ENCODE data around the gene JDP2.

The JDP2 gene

DNA sequence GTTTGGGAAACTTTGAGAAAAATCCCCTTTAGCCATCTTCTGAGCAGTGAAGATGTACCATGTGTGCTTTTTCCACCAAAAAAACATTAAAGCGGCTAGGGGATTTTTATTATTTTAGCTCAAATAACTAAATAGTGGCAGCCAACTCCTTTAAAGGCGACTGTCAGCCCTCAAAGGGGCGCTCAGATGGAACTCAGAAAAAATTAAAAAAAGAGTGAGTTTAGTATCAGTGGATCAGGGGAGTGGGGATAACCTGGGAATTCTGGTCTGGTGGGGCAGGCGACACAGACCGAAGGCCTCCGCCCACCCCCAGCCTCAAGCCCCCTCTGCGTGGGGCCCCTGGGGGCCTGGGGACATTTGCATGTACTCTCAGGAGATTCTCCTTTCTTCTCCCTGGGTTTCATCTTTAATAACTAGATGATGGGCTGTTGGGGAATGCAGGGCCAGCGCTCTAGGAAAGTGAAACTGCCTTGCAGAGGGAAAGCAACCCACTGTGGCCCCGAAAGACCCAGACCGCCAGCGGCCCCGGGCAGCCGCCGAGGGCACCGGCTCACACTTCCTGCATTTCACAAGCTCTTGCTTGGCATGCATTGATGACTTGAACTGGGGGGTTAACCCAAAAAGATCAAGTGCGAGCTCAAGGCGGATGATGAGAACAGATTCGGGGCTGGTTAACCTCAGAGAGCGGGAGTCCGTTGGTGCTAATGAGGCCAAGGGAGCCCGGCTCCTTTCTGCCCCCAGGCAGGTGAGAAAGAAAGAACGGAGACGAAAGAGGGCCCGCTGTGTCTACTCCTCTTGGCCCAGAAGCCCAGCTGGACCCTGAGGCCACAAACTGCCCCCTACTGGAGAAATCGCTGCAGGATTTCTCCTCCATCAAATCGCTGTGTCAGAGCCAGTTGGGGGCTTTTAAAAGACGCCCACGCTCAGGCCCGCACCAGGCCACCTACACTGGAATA, 87.1 kb downstream of the JDP2 start:
- DNase-seq (ENCODE audit: low spot score): peak; percentile 60

DNA sequence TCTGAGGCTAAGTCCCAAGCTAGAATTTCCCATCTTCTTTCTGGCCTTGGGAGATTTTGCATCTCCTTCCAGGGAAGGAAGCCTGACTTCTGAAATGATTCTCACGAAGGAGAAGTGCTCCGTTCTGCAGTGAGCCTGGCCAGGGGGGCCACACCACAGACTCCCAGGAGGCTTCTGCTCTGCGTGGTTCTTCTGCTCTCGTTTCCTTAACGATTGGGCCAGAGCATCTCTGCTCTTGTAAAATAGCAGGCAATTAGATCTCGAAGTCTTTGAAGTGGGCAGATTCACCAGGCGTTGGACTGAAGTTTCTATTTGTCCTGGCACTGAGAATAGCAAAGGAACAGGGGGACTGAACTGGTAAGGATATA, 87.8 kb downstream of the JDP2 start:
- DNase-seq (ENCODE audit: low spot score): no peak

DNA sequence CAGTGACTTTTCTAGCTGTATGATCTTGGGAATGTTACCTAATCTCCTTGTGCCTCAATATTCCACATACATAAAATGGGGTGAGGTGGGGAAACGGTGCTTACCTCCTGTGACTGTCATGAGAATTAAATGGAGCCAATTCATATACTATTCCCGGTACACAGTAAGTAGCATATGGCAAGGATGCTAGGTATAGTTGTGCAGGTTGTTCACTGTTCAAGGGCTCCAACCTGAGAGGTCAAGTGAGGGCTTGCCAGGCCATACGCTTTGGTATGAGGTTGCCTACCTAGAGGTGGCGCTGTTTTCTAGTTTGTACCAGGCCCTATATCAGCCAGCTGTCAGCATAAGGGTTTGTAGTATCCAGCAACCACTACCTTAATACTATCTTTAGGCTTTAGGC, 90.8 kb downstream of the JDP2 start:
- DNase-seq (ENCODE audit: low spot score): peak; percentile 52

DNA sequence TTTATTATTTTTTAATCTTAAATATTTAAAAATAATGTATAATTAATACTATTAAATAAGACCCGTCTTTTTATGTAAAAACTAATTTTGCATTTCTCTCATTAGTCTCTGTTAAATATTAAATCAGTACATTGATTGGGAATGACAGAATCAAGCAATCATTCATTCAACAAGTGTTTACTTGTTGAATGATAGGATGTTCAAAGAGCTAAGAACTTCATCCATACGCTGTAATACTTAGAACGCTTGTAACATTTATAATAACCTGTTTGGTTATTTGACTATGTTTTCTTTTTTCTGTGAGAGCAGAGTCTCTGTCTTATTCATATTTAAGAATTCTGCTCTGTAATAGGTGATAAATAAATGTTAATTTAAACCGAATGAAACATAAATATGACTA, 91.6 kb downstream of the JDP2 start:
- DNase-seq (ENCODE audit: low spot score): no peak

DNA sequence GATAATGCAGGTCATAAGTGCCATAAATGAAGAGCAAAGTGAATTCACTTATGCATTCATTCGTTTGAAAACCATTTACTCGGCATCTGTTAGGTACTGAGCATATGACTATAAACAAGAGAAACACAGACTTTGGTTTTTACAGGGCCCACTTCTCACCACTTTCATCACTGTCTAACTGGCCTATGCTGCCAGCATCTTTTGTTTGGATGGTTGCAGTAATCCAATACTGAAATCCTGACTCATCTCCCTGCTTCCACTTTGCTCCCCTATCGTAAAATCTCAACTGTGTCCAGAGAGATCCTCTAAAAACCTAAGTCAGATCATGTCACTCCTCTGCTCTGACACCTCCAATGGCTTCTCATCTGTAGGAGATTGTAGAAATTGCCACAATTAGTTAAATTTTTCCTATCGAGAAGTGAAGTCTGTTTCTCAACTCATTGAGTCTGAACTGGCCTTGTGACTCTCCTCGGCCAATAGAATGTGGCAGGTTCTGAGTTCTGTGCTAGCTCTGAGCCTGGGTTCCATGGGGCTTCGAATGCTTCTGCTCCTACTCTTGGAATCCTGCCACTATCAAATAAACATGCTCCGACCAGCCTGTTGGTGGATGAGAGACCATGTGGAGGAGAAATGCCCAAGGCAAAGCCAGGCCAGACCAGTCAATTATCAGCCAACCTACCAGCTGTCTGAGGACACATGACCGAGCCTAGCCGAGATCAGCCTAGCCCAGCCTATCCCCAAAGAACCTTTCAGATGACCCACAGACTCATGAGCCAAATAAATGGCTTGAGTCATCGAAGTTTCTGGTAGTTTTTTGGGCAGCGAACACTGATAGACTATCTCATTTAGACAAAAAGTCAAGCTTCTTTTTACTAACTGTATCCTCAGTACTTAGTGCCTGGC, 92.3 kb downstream of the JDP2 start:
- no peak for DNase-seq (ENCODE audit: low spot score)

DNA sequence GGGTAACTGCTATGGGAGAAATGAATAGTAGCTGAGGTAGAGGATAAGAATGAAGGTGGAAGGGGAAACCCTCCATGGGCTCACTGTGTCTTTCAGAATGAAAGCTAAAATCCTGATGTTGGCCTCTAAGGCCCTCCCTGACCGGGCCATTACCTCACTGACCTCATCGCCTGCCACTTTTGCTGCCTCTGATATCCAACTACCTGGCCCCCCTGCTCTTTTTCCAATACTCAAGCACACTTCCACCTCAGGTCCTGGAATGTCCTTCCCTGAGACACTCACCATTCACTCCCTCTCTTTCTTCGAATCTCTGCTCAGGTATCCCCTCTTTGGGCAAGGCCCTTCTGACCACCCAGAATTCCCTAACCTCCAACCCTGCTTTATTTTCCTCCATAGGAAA, 93.0 kb downstream of the JDP2 start:
- DNase-seq (ENCODE audit: low spot score): no peak

DNA sequence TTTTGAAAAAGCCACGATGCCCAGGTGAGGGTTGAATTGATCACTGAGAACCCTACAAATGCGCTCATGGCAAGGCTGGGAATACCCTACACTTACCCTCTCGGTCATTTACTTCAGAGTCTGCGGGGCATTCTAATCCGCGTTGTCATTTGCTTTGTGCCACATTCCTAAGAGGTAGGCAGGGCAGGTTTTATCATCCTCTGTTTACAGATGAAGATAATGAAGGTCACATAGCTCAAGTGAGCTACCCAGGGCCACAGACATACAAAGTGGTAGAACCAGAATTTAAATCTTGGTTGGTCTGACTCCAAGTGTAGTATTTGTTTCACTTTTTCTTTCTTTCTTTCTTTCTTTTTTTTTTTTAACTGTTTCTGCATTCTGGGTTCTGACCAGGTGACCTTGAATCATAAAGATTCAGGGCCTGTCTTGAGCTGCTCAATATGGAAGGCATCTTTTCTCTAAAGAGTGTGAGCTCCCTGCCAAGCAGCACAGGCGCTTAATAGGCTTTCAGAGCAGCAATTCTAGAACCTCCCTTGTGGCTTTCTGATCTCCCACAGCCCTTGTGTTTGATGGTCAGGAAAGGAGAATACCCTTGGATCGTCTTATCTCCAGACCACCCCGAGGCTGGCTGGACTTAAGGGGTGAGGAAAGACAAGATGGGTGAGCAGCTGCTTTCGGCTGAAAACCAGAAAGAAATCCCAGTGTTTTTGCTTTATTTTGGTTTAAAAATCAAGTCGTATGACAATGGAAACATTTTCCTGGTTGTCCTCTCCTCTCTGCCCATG, 93.8 kb downstream of the JDP2 start:
- no peak for DNase-seq (ENCODE audit: low spot score)

DNA sequence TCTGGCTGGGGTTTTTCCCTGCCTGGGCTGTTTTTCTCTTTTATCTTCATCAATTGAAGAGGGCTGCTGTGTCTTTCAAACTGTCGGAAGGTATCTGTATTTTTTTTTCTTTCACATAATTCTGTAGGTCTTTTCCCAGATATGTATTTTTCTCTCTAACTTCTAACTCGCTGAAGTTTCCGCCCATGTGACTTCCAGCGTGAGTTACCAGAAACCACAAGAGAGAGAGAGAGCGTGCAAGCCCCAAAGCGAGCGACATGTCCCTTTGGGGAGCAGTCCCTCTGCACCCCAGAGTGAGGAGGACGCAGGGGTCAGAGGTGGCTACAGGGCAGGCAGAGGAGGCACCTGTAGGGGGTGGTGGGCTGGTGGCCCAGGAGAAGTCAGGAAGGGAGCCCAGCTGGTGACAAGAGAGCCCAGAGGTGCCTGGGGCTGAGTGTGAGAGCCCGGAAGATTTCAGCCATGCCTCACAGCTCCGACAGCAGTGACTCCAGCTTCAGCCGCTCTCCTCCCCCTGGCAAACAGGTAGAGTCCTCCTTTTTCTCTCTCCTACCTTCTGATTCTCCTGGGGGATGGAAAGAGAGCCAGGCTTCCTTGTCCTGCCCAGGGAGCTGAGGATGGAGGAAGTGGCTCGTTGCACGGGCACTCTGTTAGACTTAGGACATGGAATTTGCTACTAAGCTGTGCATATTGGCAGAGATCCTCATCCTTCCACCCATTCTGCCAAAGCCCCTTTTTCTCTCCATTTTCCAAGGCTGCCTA, 94.6 kb downstream of the JDP2 start, which contains the start of gene BATF:
BATF (plus strand) TSS at position 246 of the 759 bp plus-strand sequence; CDS start at position 460, 214 bp downstream.
- DNase-seq (ENCODE audit: low spot score): peak; percentile 80

DNA sequence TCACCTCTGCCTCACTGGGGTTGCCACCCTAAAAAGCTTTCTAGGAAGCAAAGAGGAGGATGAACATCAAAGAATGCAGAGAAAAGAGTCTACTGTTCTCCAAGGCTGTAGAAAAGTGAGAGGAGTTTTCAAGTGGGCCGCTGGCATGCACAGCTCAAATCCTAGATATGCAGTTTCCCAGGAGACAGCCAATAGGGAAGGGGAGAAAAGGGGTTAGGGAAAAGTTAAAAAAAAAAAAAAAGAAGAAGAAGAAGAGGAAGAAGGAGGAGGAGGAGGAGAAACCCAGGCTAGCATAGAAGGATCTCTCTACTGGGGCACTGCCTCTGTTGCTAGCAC, 95.1 kb downstream of the JDP2 start:
- no peak for DNase-seq (ENCODE audit: low spot score)

Data from CD4-positive, alpha-beta T cell treated with Interleukin-15 for 4 hours (primary cell).